AG10803 (cell line): ENCODE data around the gene FUT7.
A peak's percentile ranks its signal among the peaks of the same experiment; 100 is the strongest.
"Not testable (repeated sequence)": the region's sequence is repeated elsewhere in the genome, so short reads cannot be mapped to it uniquely, and the experiment has no call there.

Experiments
- DNase-seq: peaks from one replicate; pipeline ENCODE4 v3.0.0; 2010; ENCODE audit warnings: low read depth
- H3K4me3 ChIP-seq: 2 replicates; pipeline ENCODE4 v1.5.1; 2011; ENCODE audit warnings: mild to moderate bottlenecking, low read length, control low read depth
- TF ChIP-seq, protein P1 (sequence below): conservative IDR thresholded peaks from 2 replicates; pipeline ENCODE4 v1.5.1; 2011; ENCODE audit warnings: mild to moderate bottlenecking, low read length, control low read depth, inconsistent platforms

The FUT7 gene

DNA sequence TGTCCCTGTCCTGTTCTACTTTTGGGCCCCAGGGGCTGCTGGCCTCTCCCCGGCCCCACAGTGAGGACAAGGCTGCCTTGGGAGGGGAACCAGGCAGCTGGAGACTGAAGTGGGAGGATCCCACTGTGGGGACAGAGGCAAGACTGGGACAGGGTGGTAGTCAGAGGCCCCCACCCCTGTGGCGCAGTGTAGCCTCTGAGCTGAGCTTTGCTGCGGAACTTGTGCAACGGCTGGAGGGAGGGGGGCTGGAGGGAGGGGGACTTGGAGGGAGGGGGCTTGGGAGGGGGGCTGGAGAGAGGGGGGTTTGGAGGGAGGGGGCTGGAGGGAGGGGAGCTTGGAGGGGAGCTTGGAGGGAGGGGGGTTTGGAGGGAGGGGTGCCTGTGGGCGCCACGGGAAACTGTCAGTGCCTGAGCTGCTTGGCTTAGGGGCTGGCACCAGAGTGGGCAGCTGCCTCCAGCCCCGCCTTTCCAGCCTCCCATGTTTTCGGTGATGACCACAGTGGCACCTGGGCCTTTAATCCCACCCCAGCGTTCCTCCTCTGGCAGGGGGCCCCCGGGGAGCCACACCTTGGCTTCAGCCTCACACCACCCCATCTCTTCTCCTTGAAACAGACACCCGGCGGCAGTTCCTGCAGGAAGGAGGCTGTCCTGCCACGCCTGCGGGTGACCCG, 2.3 kb upstream of the FUT7 start:
- no peak overlapping the region for H3K4me3 ChIP-seq
- TF ChIP-seq, protein P1, sequence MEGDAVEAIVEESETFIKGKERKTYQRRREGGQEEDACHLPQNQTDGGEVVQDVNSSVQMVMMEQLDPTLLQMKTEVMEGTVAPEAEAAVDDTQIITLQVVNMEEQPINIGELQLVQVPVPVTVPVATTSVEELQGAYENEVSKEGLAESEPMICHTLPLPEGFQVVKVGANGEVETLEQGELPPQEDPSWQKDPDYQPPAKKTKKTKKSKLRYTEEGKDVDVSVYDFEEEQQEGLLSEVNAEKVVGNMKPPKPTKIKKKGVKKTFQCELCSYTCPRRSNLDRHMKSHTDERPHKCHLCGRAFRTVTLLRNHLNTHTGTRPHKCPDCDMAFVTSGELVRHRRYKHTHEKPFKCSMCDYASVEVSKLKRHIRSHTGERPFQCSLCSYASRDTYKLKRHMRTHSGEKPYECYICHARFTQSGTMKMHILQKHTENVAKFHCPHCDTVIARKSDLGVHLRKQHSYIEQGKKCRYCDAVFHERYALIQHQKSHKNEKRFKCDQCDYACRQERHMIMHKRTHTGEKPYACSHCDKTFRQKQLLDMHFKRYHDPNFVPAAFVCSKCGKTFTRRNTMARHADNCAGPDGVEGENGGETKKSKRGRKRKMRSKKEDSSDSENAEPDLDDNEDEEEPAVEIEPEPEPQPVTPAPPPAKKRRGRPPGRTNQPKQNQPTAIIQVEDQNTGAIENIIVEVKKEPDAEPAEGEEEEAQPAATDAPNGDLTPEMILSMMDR: no peak
- DNase-seq: no peak

DNA sequence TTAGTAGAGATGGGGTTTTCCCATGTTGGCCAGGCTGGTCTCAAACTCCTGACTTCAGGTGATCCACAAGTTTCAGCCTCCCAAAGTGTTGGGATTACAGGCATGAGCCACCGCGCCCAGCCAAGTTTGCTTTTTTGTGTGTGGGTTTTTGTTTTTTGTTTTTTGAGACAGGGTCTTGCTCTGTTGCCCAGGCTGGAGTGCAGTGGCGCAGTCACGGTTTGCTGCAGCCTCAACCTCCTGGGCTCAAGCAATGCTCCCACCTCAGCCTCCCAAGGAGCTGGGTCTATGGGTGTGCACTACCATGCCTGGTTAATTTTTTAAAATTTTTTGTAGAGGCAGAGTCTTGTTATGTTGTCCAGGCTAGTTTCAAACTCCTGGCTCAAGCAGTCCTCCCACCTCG, 1.6 kb upstream of the FUT7 start:
- not testable (repeated sequence) for DNase-seq, H3K4me3 ChIP-seq

DNA sequence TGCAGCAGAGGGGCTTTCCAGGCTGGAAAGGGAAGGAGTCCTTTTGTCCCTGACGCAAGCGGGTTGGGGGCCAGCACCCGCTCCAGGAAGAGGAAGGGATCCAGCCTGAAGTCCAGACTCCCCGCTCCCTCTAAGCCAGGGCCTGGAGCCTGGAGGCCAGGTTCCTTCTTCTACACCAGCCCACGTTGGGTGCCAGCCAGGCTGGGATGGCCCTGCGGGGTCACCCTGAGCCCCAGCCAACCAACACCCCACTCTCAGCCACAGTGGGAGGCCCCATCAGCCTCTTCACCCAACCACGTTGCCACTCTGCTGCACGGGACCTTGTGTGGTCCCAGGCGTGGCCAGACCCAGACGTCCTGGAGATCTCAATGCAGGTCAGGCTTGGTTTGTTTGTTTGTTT, 970 bp upstream of the FUT7 start:
- TF ChIP-seq, protein P1: no peak
- no peak overlapping the region for H3K4me3 ChIP-seq
- DNase-seq: no peak

DNA sequence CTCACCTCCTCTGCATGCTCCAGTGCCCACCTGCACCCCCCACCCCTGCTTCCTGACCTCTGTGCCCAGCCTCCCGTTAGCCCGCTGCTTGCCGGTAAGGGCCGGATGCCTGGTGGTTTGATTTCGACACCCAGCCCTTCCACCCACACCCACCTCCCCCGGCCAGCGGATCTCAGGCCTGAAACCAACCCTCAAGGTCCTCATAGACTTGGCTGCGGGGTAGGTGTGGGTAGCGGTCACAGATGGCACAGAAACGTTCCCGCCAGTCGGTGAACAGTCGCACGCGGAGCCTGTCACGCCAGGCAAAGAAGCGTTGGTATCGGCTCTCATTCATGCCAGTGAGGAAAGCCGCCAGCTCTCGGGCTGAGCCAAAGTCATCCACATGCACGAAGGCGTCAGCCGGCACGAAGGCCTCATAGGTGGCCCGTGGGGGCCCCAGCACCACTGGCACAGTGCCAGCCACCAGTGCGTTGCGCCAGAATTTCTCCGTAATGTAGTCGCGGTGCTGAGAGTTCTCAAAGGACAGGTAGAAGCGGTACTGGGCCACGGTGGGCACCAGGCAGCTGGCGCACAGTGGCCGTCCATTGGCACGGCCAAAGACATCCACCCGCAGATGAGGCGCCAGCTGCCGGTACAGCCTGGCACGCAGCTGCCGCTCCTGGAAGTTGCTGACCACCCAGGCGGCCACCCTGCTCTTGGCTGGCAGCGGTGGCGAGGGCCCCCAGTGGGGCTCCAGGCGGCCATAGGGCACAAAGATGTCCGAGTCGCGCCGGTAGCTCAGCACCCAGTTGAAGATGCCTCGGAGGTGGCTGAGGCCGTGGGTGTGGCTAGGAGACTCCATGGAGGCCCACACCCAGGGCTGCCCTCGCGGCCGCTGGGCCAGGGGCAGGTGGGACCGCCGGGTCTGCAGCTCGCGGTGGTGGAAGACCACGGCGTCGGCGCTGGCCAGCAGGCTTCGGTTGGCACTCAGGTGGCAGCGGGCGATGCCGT, 1.1 kb downstream of the FUT7 start:
- TF ChIP-seq, protein P1: no peak
- no peak for DNase-seq
- H3K4me3 ChIP-seq: no peak overlapping the region

DNA sequence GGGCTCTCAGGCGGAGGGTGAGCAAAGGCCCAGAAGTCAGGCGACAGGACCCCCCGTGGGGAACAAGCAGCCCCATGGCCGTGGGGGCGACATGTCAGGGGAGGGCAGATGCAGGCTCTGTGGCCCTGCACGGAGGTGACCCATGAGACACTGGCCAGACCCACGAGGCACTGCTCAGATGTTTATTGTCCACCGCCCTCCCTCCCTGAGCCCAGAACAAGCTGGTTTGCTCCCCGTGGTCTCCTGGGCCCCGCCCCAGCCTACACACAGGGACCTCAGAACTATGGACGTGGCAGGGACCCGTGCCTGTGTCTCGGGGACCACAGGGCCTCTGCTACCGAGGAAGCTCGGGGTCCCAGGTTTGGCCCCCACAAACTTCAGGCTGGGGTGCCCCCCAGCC, 1.9 kb downstream of the FUT7 start:
- no peak for DNase-seq
- TF ChIP-seq, protein P1: no peak
- H3K4me3 ChIP-seq: no peak overlapping the region

DNA sequence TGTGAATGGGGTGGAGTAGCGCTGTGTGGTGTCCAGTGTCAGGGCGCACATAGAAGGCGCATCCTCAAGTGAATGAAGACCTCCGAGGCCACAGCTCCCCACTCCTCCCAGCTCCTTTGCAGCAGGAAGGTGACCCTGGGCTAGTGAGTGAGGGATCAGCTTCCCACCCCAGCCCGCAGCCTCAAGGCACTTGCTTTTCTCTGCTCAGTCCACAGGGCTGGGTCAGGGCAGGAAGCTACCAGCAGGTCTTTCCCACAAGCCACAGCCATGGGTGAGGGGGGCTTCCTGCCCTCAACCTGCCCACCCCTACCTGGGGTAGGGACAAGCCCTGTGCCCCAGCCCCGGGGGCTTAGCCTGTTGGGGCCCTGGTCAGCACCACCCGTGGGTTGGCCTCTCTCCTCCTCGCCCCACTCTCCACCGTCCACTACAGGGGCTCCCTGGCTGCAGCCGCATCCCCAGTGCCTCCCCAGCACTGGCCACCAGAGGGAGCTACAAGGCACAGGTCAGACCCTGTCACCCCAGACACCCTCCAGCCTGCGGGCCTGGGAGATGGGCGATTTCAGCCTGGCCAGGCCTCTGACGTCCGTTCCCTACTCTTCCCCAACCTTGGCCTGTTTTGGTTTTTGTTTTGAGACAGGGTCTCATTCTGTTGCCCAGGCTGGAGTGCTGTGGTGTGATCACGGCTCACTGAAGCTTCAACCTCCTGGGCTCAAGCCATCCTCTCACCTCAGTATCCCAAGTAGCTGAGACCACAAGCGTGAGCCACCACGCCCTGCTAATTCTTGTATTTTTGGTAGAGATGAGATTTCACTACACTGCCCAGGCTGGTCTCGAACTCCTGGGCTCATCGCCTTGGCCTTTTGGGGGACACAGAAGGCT, 2.6 kb downstream of the FUT7 start:
- peak overlapping the region; percentile 57 for H3K4me3 ChIP-seq
- peak; percentile 32 for DNase-seq
- TF ChIP-seq, protein P1: peak; percentile 81

DNA sequence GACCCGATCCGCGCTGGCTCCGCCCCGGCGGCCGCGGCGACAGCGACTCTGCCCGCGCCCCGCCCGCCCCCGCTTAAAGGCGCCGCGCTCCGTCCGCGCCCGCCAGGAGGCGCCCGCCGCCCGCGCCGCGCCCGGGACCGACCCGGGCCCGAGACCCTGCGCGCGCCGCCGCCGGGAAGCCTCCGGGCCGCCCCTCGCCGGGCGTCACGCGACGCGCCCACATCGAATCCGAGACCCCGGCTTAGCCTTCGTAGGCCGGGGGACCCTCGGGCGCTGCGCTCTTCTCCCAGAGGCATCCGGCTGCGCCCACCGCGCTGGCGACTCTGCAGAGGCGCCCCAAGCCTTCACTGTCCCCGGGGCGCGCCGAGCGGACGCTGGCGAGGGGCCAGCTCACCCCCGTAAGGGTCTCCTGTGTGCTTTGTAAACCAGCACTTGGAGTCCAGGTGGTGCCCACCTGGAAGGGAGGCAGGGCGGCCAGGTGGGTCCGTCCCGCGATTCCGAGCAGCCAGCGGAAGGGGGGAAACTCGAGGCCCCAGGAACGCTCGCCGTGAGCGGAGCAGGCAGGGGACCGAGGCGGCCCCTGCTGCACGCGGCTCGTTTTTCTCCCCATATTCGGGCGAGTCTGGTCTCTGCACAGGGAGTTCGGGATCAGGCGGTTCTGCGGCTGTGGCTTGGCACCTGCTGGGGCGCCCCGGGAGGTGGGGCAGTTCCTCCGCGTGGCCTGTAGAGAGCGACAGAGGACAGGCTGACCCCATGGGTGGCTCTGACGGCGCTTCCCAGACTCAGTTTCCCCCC, 3.4 kb downstream of the FUT7 start:
- H3K4me3 ChIP-seq: peak overlapping the region; percentile 57
- TF ChIP-seq, protein P1: peak; percentile 43
- DNase-seq: peak; percentile 29
